AG04449 (cell line): ENCODE measurements around the gene TUT7.
"Not testable (repeated sequence)": the region's sequence is repeated elsewhere in the genome, so short reads cannot be mapped to it uniquely, and the experiment has no call there.

ENCODE experiments used
- CTCF ChIA-PET: fragments of 350-600 bp; formaldehyde crosslinking; extraction: SDS; loops from one replicate; lab custom pipeline; 2021; ENCODE audit warnings: antibody characterized with exemption; lab: Yijun Ruan, JAX
- POLR2A ChIA-PET: fragments of 400-600, 350-600 bp; formaldehyde crosslinking; extraction: SDS; loops from one replicate; lab custom pipeline; 2020; ENCODE audit warnings: antibody characterized with exemption, inconsistent platforms; lab: Yijun Ruan, JAX
- DNase-seq: peaks from one replicate; pipeline ENCODE4 v3.0.0-alpha.2; 2010; ENCODE audit warnings: low read depth, low spot score
- H3K4me3 ChIP-seq: 2 replicates; pipeline ENCODE4 v1.5.1; 2011; ENCODE audit warnings: low read depth, mild to moderate bottlenecking, control low read depth, low read length
- CTCF ChIP-seq: IDR thresholded peaks from one replicate; pipeline ENCODE4 v1.5.1; 2011; ENCODE audit warnings: mild to moderate bottlenecking, moderate library complexity, low read length, control low read depth, inconsistent platforms; ENCODE audit not compliant: insufficient read depth; ENCODE audit errors: missing control alignments

TUT7 gene

GRCh38 chr9:86301686-86302085, 52.5 kb downstream of the TUT7 start:
- DNase-seq: no peak
- ChIA-PET CTCF (no interaction called here), POLR2A (no interaction called here)
- no peak overlapping the region for H3K4me3 ChIP-seq
- no peak for TF ChIP-seq CTCF

- TF ChIP-seq CTCF: no peak
- no peak overlapping the region for H3K4me3 ChIP-seq
- ChIA-PET POLR2A (no interaction called here), CTCF (no interaction called here)
- no peak for DNase-seq
These were observed 53.5 kb downstream of the TUT7 start for GRCh38 chr9:86300701-86301100.

- H3K4me3 ChIP-seq: no peak overlapping the region
- ChIA-PET POLR2A (no interaction called here), CTCF (no interaction called here)
These were observed 55.3 kb downstream of the TUT7 start for GRCh38 chr9:86298873-86299272.

GRCh38 chr9:86290341-86290740, 63.9 kb downstream of the TUT7 start:
- POLR2A ChIA-PET, CTCF ChIA-PET, DNase-seq, H3K4me3 ChIP-seq: not testable (repeated sequence)

More at GRCh38 chr9:86298873-86299272, 55.3 kb downstream of the TUT7 start:
- no peak for DNase-seq
- TF ChIP-seq CTCF: no peak

- CTCF ChIA-PET: no interaction called here
- H3K4me3 ChIP-seq: no peak overlapping the region
- no peak for DNase-seq
- no peak for TF ChIP-seq CTCF
- POLR2A ChIA-PET: no interaction called here
These were observed 65.6 kb downstream of the TUT7 start for GRCh38 chr9:86288499-86289198.

- H3K4me3 ChIP-seq: no peak overlapping the region
- TF ChIP-seq CTCF: peak; percentile 44
- ChIA-PET CTCF (no interaction called here), POLR2A (no interaction called here)
- no peak for DNase-seq
These were observed 67.2 kb downstream of the TUT7 start for GRCh38 chr9:86287013-86287412.

GRCh38 chr9:86286278-86286677, 67.9 kb downstream of the TUT7 start:
- no peak for DNase-seq
- no peak overlapping the region for H3K4me3 ChIP-seq
- ChIA-PET POLR2A (no interaction called here), CTCF (no interaction called here)
- TF ChIP-seq CTCF: no peak
